H1 (cell line): ENCODE measurements around the gene DYSF.

ENCODE experiments used
- GABPA ChIP-seq: IDR thresholded peaks from 2 replicates; pipeline ENCODE4 v1.6.1; 2011; ENCODE audit warnings: mild to moderate bottlenecking, low read length, moderate library complexity, borderline replicate concordance; ENCODE audit not compliant: insufficient read depth
- HDAC2 ChIP-seq, 2 experiments: fragments of 300-600 bp in 1 of 2; sonication (generic) in 1 of 2; IDR thresholded peaks; 2 replicates each; pipeline ENCODE4 v1.6.1; 2011 to 2012; ENCODE audit warnings: low read depth in 2 of 2, low read length in 2 of 2, mild to moderate bottlenecking in 2 of 2, moderate library complexity in 2 of 2, borderline replicate concordance in 1 of 2, inconsistent platforms in 1 of 2
- PHF8 ChIP-seq: fragments of 200-600 bp; sonication (generic); conservative IDR thresholded peaks from 2 replicates; pipeline ENCODE4 v1.7.1; 2012; ENCODE audit warnings: low read depth, mild to moderate bottlenecking, inconsistent platforms, low read length, moderate library complexity
- SAP30 ChIP-seq: fragments of 300-600 bp; sonication (generic); IDR thresholded peaks from 2 replicates; pipeline ENCODE4 v1.7.1; 2012; ENCODE audit warnings: low read length, moderate library complexity, mild to moderate bottlenecking, inconsistent platforms; ENCODE audit not compliant: insufficient read depth, insufficient replicate concordance

DNA sequence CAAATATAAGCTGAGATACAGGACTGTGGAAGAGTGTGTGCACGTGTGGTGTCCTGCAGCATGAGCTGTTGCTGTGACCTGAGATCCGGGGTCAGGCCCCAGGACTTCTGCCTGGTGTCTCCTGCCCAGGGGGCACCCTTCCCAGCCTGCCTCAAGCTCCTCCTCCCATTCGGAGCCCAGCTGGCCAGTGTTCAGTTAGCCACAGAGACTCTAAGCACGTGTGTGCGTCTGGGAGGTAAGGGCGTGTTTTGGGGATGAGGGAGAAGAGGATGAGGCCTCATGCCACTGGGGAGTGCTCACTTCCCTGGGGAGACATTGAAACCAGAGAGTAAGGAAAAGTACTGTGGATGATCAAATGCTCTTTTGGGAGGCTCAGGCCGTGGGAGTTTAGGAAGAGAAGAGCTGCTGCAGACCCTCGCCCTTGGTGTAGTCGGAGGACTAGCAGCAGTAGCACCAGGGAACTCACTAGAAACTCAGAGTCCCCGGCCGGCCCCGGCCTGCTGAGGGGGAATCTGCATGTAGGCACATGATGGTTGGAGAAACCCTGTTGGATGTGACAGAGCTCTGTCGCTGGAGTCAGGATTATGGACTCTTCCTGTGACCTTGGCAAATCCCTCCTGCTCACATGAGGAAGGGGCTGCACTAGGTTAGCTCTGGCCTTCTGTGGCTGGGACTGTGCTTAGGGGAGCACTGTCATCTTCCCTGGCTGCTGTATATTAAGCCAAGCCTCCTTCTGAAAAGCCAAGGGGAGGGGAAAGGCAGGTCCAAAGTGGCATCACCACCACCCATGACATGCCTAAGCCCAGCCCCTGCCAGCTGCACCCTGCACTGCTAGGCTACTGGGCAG lies 231.1 kb downstream of the DYSF start:
- no peak for TF ChIP-seq HDAC2 (IDR thresholded peaks at IDR 0.05; ENCODE audit: borderline replicate concordance in 1 of 2, low read depth in 2 of 2, low read length in 2 of 2)
- no peak for TF ChIP-seq GABPA
- no peak for TF ChIP-seq PHF8
- no peak for TF ChIP-seq SAP30
